B cell (primary cell): Measurements from ENCODE around the gene LRRC4C.

Source experiments
- CTCF ChIP-seq: fragments of 200-600 bp; IDR thresholded peaks from one replicate; pipeline ENCODE4 v1.8.0; 2022; ENCODE audit warnings: antibody characterized with exemption, mild to moderate bottlenecking
- EZH2 ChIP-seq: IDR thresholded peaks from 2 replicates; pipeline ENCODE4 v1.6.1; 2012; ENCODE audit warnings: borderline replicate concordance, low read depth, mild to moderate bottlenecking, moderate library complexity, low read length; ENCODE audit not compliant: insufficient read depth, poor library complexity, severe bottlenecking

DNA sequence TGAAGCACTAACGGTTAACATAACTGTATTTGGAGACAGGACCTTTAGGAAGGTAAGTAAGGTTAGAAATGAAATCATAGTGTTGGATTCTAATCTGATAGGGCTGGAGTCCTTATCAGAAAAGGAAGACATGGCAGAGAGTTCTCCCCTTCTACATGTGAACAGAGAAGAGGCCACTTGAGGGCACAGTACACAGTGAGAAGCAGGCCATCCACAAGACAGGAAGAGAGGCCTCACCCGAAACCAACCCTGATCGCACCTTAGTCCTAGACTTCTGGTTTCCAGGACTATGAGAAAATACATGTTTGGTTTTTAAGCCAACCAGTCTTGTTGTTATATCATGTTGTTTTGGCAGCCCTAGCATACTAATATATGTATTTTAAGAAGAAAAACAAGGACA lies 170.0 kb downstream of the LRRC4C start:
- TF ChIP-seq CTCF (no peak), EZH2 (no peak)
